HL-60 (cell line): ENCODE results near the gene FEZF2.

Experiments
- DNase-seq, 2 experiments: peaks; one replicate each; pipeline ENCODE4 v3.0.0-alpha.2; 2010 to 2020; ENCODE audit warnings: low read depth in 1 of 2, low spot score in 1 of 2
- H3K27ac ChIP-seq: fragments of 250-450 bp; sonication (Bioruptor Pico); replicated peaks from 2 replicates; pipeline ENCODE4 v1.5.1; 2020; ENCODE audit warnings: mild to moderate bottlenecking, moderate library complexity
- H3K27me3 ChIP-seq: fragments of 250-450 bp; sonication (Bioruptor Pico); 2 replicates; pipeline ENCODE4 v1.5.1; 2021; ENCODE audit warnings: mild to moderate bottlenecking, moderate library complexity; ENCODE audit not compliant: insufficient read depth, poor library complexity, severe bottlenecking
- H3K4me3 ChIP-seq: replicated peaks from 2 replicates; pipeline ENCODE4 v1.5.1; 2011; ENCODE audit warnings: mild to moderate bottlenecking, control low read depth, low read length; ENCODE audit not compliant: insufficient read depth
- GABPA ChIP-seq: IDR thresholded peaks from 2 replicates; pipeline ENCODE4 v1.6.1; 2012; ENCODE audit warnings: low read depth
- POLR2AphosphoS5 ChIP-seq: IDR thresholded peaks from 2 replicates; pipeline ENCODE4 v1.6.1; 2012; ENCODE audit warnings: low read depth
- SPI1 ChIP-seq: IDR thresholded peaks from 2 replicates; pipeline ENCODE4 v1.6.1; 2012; ENCODE audit warnings: low read depth, mild to moderate bottlenecking, borderline replicate concordance
- TF ChIP-seq, protein P1 (sequence below): IDR thresholded peaks from 2 replicates; pipeline ENCODE4 v1.6.1; 2012; ENCODE audit warnings: low read depth; ENCODE audit not compliant: insufficient replicate concordance
- TF ChIP-seq, protein P2 (sequence below): IDR thresholded peaks from one replicate; pipeline ENCODE4 v1.5.1; 2011; ENCODE audit warnings: low read length, control low read depth, inconsistent platforms; ENCODE audit not compliant: insufficient read depth

The FEZF2 gene

DNA sequence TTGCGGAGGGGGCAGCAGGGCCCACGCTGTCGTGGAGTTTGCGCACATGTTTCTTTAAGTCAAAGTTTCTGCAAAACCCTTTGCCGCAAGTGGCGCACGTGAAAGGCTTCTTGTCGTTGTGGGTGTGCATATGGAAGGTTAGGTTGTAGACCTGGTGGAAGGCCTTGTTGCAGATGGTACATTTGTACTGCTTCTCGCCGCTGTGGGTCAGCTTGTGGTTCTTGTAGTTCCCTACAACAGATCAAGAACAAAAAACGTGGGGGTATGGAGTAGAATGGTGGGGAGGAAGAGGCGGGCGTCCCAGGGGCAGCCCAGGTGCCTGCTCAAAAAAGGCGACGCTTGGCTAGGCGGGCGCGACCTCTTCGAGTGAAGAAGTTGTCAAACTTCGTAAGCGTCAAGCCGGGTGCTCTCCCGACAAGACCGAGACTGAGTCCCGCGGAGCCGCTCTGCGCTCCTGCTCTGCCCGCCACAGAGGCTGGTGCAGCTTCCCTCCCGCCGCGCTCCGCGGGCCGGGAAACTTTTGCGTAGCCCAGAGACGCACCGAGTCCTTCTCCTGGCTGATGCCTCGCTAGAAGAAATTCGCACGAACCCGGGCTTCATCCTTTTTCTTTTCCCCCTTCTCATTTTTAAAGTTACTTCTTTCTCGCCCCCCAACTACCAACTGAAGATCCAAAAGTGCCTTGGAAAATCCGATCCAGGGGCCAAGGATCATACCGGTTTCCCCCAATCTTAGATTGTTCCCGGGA is 3.1 kb downstream of the FEZF2 start:
- DNase-seq = no peak
- no peak overlapping the region for H3K27ac ChIP-seq
- no peak overlapping the region for H3K4me3 ChIP-seq
- TF ChIP-seq, protein P1, sequence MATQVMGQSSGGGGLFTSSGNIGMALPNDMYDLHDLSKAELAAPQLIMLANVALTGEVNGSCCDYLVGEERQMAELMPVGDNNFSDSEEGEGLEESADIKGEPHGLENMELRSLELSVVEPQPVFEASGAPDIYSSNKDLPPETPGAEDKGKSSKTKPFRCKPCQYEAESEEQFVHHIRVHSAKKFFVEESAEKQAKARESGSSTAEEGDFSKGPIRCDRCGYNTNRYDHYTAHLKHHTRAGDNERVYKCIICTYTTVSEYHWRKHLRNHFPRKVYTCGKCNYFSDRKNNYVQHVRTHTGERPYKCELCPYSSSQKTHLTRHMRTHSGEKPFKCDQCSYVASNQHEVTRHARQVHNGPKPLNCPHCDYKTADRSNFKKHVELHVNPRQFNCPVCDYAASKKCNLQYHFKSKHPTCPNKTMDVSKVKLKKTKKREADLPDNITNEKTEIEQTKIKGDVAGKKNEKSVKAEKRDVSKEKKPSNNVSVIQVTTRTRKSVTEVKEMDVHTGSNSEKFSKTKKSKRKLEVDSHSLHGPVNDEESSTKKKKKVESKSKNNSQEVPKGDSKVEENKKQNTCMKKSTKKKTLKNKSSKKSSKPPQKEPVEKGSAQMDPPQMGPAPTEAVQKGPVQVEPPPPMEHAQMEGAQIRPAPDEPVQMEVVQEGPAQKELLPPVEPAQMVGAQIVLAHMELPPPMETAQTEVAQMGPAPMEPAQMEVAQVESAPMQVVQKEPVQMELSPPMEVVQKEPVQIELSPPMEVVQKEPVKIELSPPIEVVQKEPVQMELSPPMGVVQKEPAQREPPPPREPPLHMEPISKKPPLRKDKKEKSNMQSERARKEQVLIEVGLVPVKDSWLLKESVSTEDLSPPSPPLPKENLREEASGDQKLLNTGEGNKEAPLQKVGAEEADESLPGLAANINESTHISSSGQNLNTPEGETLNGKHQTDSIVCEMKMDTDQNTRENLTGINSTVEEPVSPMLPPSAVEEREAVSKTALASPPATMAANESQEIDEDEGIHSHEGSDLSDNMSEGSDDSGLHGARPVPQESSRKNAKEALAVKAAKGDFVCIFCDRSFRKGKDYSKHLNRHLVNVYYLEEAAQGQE = no peak
- TF ChIP-seq SPI1 (no peak), GABPA (no peak), POLR2AphosphoS5 (no peak)
- TF ChIP-seq, protein P2, sequence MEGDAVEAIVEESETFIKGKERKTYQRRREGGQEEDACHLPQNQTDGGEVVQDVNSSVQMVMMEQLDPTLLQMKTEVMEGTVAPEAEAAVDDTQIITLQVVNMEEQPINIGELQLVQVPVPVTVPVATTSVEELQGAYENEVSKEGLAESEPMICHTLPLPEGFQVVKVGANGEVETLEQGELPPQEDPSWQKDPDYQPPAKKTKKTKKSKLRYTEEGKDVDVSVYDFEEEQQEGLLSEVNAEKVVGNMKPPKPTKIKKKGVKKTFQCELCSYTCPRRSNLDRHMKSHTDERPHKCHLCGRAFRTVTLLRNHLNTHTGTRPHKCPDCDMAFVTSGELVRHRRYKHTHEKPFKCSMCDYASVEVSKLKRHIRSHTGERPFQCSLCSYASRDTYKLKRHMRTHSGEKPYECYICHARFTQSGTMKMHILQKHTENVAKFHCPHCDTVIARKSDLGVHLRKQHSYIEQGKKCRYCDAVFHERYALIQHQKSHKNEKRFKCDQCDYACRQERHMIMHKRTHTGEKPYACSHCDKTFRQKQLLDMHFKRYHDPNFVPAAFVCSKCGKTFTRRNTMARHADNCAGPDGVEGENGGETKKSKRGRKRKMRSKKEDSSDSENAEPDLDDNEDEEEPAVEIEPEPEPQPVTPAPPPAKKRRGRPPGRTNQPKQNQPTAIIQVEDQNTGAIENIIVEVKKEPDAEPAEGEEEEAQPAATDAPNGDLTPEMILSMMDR = no peak
- H3K27me3 ChIP-seq = peaks cover 75% of the 10 kb centered on the region

DNA sequence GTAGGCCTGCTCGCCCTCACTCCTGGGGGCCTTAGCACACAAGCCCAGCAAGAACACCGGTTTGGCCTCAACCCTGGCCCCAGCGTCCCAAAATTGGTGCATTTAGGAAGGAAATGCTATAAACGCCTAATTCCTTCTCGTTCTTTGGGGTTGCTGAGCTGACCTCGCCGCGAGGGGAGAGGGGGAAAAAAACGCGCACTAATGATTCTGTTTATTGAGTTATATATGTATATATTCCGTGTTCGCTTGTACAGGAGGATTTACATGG is 3.9 kb downstream of the FEZF2 start:
- TF ChIP-seq GABPA = no peak
- no peak for TF ChIP-seq SPI1
- TF ChIP-seq, protein P1 = no peak
- TF ChIP-seq, protein P2 = no peak
- TF ChIP-seq POLR2AphosphoS5 = no peak
- peaks cover 68% of the 10 kb centered on the region for H3K27me3 ChIP-seq
- DNase-seq = no peak
- H3K4me3 ChIP-seq = no peak overlapping the region
- no peak overlapping the region for H3K27ac ChIP-seq

DNA sequence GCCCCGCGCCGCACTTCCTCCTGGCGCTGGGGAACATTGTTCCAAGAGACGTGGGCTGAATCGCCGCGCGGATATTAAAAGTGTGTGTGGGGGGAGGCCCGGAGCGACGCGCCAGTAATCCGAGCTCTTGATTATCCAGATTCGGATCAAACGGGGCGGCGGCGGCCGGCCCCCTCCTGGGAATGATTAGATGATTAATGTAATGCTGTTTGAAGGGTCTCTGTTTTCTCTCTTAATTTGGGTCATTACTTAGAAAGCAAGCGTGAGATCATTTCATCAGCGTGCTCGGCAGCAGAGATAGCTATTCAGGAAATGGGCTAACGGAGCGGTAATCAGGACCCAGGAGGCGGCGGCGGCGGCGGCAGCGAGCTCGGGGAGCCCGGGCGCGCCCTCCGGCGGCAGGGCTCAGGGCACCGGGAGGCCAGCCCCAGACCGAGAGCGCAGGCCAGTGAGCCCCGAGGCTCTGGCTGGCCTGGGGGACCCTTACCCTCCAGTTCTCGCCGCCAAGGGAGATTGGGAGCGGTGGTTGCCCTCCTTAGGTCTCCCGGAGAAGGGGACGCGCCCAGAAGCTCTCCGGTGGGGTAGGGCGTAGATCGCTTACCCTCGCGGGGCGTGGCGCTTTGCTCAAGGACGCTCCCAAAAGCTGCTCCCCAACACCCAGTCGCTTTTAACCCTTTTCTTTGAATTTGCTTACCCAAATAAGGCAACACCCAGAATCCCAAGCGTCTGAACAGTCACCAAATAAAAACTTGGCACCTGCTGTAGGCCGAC is 4.5 kb downstream of the FEZF2 start:
- no peak for DNase-seq
- TF ChIP-seq, protein P1 = no peak
- TF ChIP-seq GABPA (no peak), POLR2AphosphoS5 (no peak), SPI1 (no peak)
- TF ChIP-seq, protein P2 = no peak
- Histone ChIP-seq H3K27me3 (peaks cover 65% of the 10 kb centered on the region), H3K4me3 (no peak overlapping the region), H3K27ac (no peak overlapping the region)
